GM12891 (cell line): ENCODE measurements around the gene KCNG2.

Experiments used
- POLR2A ChIP-seq: IDR thresholded peaks from 2 replicates; pipeline ENCODE4 v1.6.1; 2011; ENCODE audit warnings: low read depth, low read length, control low read depth
- TAF1 ChIP-seq: IDR thresholded peaks from 2 replicates; pipeline ENCODE4 v1.6.1; 2011; ENCODE audit warnings: low read depth, low read length, control low read depth

GRCh38 chr18:79918615-79919011, 120.9 kb downstream of the KCNG2 start:
- TF ChIP-seq POLR2A (no peak), TAF1 (no peak)
